HepG2 (cell line): ENCODE data around the gene RBCK1. TPM values are rescaled to one million over a fixed set of nuclear protein-coding genes. Genes with fewer than 3 reads are reported as not detected.

Experiments used
- ATF7-NPFF ChIP-seq: sonication (generic); formaldehyde crosslinking; IDR thresholded peaks from 2 replicates; pipeline ENCODE4 v1.8.1; 2023; ENCODE audit warnings: mild to moderate bottlenecking, low read depth, missing genetic modification reagents, moderate library complexity
- CTCF ChIP-seq: sonication (generic); formaldehyde crosslinking; IDR thresholded peaks from 2 replicates; pipeline ENCODE4 v1.5.0; 2020; ENCODE audit warnings: mild to moderate bottlenecking, missing genetic modification reagents, moderate library complexity
- DDIT3 ChIP-seq: sonication (generic); formaldehyde crosslinking; IDR thresholded peaks from 2 replicates; pipeline ENCODE4 v1.4.0; 2020; ENCODE audit warnings: mild to moderate bottlenecking, missing genetic modification reagents
- JDP2 ChIP-seq: sonication (generic); formaldehyde crosslinking; IDR thresholded peaks from 2 replicates; pipeline ENCODE4 v1.8.1; 2022; ENCODE audit warnings: missing genetic modification reagents, borderline replicate concordance
- MATR3 ChIP-seq: sonication (generic); formaldehyde crosslinking; IDR thresholded peaks from 2 replicates; pipeline ENCODE4 v1.4.0; 2020; ENCODE audit warnings: missing genetic modification reagents
- MNT ChIP-seq: fragments of 450-650 bp; IDR thresholded peaks from 2 replicates; pipeline ENCODE4 v1.6.1; 2016
- NR2F1 ChIP-seq, 2 experiments: fragments of 450-650 bp in 1 of 2; formaldehyde crosslinking in 1 of 2; IDR thresholded peaks; 2 replicates each; pipeline versions ENCODE4 v1.5.0 to v1.6.1; 2016 to 2020; ENCODE audit warnings: mild to moderate bottlenecking in 1 of 2, missing compliant biosample characterization in 1 of 2, missing genetic modification reagents in 1 of 2, moderate library complexity in 1 of 2
- NRL ChIP-seq: sonication (generic); formaldehyde crosslinking; IDR thresholded peaks from 2 replicates; pipeline ENCODE4 v1.5.0; 2020; ENCODE audit warnings: missing genetic modification reagents, mild to moderate bottlenecking, moderate library complexity, borderline replicate concordance
- ONECUT2 ChIP-seq: sonication (generic); formaldehyde crosslinking; IDR thresholded peaks from 2 replicates; pipeline ENCODE4 v1.4.0; 2020; ENCODE audit warnings: missing genetic modification reagents
- RBM39 ChIP-seq: fragments of 200-400 bp; formaldehyde crosslinking; IDR thresholded peaks from one replicate; pipeline ENCODE4 v1.6.1; 2018; ENCODE audit warnings: antibody characterized with exemption, mild to moderate bottlenecking, low read depth, low read length; ENCODE audit not compliant: poor library complexity, severe bottlenecking
- SIX1 ChIP-seq: sonication (generic); formaldehyde crosslinking; IDR thresholded peaks from 2 replicates; pipeline ENCODE4 v1.4.0; 2020; ENCODE audit warnings: missing genetic modification reagents, borderline replicate concordance
- ZNF280D ChIP-seq: sonication (generic); formaldehyde crosslinking; IDR thresholded peaks from 2 replicates; pipeline ENCODE4 v1.5.1; 2020; ENCODE audit warnings: mild to moderate bottlenecking, missing genetic modification reagents
- ZNF354B ChIP-seq: sonication (generic); formaldehyde crosslinking; IDR thresholded peaks from 2 replicates; pipeline ENCODE4 v1.8.0; 2022; ENCODE audit warnings: mild to moderate bottlenecking, missing genetic modification reagents
- ZNF367 ChIP-seq: sonication (generic); formaldehyde crosslinking; IDR thresholded peaks from 2 replicates; pipeline ENCODE4 v1.4.0; 2020; ENCODE audit warnings: missing genetic modification reagents, borderline replicate concordance
- ZNF687 ChIP-seq: sonication (generic); formaldehyde crosslinking; IDR thresholded peaks from 2 replicates; pipeline ENCODE4 v1.5.1; 2020; ENCODE audit warnings: mild to moderate bottlenecking, missing genetic modification reagents, moderate library complexity
- ZNF792 ChIP-seq: IDR thresholded peaks from 2 replicates; pipeline ENCODE4 v1.6.1; 2016
- ZNF816 ChIP-seq: sonication (generic); formaldehyde crosslinking; IDR thresholded peaks from 2 replicates; pipeline ENCODE4 v1.8.0; 2022; ENCODE audit warnings: missing genetic modification reagents, mild to moderate bottlenecking, borderline replicate concordance
- polyA plus RNA-seq, 8 experiments: library from polyadenylated mRNA; depleted of rRNA in 3 of 8; stranded (reverse) in 7 of 8; unstranded in 1 of 8; fragments of >200 nt; fragmentation: Illumina TruSeq in 4 of 8; extraction: Trizol in 4 of 8; gene quantifications; 2 replicates each; pipeline versions ENCODE4 v1.2.1 to v1.2.3, GENCODE V29; 2011 to 2016; ENCODE audit warnings: low read depth in 4 of 8, missing spikeins in 1 of 8, mixed read lengths in 1 of 8; ENCODE audit not compliant: insufficient read depth in 1 of 8
- total RNA-seq, 5 experiments: library from RNA; depleted of rRNA; stranded (reverse); fragments of >200 nt; fragmentation: Illumina TruSeq; extraction: Trizol; gene quantifications; 2 replicates each; pipeline ENCODE4 v1.2.3, GENCODE V29; 2016; ENCODE audit warnings: low read depth in 1 of 5

The RBCK1 gene
- total and polyA plus RNA-seq, 2 of the 13 experiments (the other 11 are each of a cell fraction or from before 2014, with no cell fraction given) = 149 to 215 TPM

- TF ChIP-seq ZNF687 (CRISPR knock-in tag) = peak; percentile 92
- peak; percentile 80 for TF ChIP-seq RBM39
- peak; percentile 57 for TF ChIP-seq CTCF (CRISPR knock-in tag)
- TF ChIP-seq NR2F1 (CRISPR knock-in tag; IDR thresholded peaks at IDR 0.05) = peak in 1 of 2 experiments; percentile 51; a peak in 1 of 4 replicates
- peak; percentile 89; the same call in 1 of the 2 replicates for TF ChIP-seq ZNF280D (CRISPR knock-in tag)
- 0 out of 2 replicates have a peak, but pooled peaks have one; percentile 95 for TF ChIP-seq ZNF816
- TF ChIP-seq ATF7-NPFF (CRISPR knock-in tag) = peak; percentile 80
- peak; percentile 51 for TF ChIP-seq ONECUT2
- no peak; the same call in 1 of the 2 replicates for TF ChIP-seq MATR3
- TF ChIP-seq MNT = no peak
- 0 out of 2 replicates have a peak, but pooled peaks have one; percentile 60 for TF ChIP-seq DDIT3 (CRISPR knock-in tag)
- peak; percentile 87 for TF ChIP-seq NRL (CRISPR knock-in tag)
- no peak for TF ChIP-seq JDP2 (CRISPR knock-in tag)
- TF ChIP-seq ZNF354B (CRISPR knock-in tag) = no peak
- peak; percentile 82; the same call in 1 of the 2 replicates for TF ChIP-seq ZNF792 (CRISPR knock-in tag)
- TF ChIP-seq SIX1 (CRISPR knock-in tag) = peak; percentile 45; the same call in 1 of the 2 replicates
- no peak for TF ChIP-seq ZNF367 (CRISPR knock-in tag)
These were observed 756 bp upstream of the RBCK1 start (continued) for GRCh38 chr20:407133-407952.
